Sciatic nerve (tissue), 2 donors: ENCODE measurements around the gene PSPN. TPM values are rescaled to one million over a fixed set of nuclear protein-coding genes. Genes with fewer than 3 reads are reported as not detected.
A peak's percentile ranks its signal among the peaks of the same experiment; 100 is the strongest.
"Not testable (repeated sequence)": the region's sequence is repeated elsewhere in the genome, so short reads cannot be mapped to it uniquely, and the experiment has no call there.

ENCODE experiments used
- ATAC-seq: fragments of 200-7000 bp; cut with Tn5 transposase; one replicate; pipeline ENCODE4 v1.9.1; 2020; ENCODE audit warnings: mild to moderate bottlenecking, moderate library complexity
- DNase-seq: peaks from one replicate; pipeline ENCODE4 v3.0.0-alpha.2; 2020; ENCODE audit warnings: low spot score
- intact Hi-C: fragments of 100-400 bp; cut with DNase I; formaldehyde crosslinking; loops from one replicate; pipeline ENCODE4 v1.14.2; 2022
- microRNA-seq: library from miRNA; unstranded; fragments of <30 nt; microRNA quantifications from one replicate; pipeline ENCODE4 v1.2.0, GENCODE V29; 2020
- total RNA-seq: library from RNA; stranded (reverse); fragmentation: NEBNext Ultra II Directional; extraction: Animal tissue kit (Norgen Biotek cat#: 25700); gene quantifications from one replicate; pipeline ENCODE4 v1.2.1, GENCODE V29; 2021
- donor health status: DM: no; HTN: no; CAD: no.
- donor health status: DM: no; HTN: no; CAD: no.

PSPN gene
- total RNA-seq, 1 donor from 2014 or later = 2.1 TPM

GRCh38 chr19:6350688-6351087 lies 25.0 kb downstream of the PSPN start:
- ATAC-seq (no peak), DNase-seq (no peak)
- intact Hi-C loops = no loop called here

DNA sequence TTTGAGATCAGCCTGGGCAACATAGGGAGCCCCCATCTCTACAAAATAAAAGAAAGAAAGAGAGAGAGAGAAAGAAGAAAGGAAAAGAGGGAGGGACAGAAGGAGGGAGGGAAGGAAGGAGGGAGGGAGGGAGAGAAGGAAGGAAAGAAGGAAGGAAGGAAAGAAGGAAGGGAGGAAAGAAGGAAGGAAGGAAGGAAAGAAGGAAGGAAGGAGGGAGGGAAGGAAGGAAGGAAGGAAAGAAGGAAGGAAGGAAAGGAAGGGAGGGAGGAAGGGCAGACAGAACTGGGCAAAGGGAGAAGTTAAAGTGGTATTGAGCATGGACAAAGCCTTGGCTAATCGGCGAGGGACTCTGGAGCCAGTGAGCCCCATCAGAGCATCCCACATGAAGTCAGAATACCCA lies 26.5 kb downstream of the PSPN start:
- DNase-seq, intact Hi-C loops, ATAC-seq: not testable (repeated sequence)

GRCh38 chr19:6343462-6343861 lies 32.3 kb downstream of the PSPN start:
- intact Hi-C loops = no loop called here
- DNase-seq (no peak), ATAC-seq (no peak)

DNA sequence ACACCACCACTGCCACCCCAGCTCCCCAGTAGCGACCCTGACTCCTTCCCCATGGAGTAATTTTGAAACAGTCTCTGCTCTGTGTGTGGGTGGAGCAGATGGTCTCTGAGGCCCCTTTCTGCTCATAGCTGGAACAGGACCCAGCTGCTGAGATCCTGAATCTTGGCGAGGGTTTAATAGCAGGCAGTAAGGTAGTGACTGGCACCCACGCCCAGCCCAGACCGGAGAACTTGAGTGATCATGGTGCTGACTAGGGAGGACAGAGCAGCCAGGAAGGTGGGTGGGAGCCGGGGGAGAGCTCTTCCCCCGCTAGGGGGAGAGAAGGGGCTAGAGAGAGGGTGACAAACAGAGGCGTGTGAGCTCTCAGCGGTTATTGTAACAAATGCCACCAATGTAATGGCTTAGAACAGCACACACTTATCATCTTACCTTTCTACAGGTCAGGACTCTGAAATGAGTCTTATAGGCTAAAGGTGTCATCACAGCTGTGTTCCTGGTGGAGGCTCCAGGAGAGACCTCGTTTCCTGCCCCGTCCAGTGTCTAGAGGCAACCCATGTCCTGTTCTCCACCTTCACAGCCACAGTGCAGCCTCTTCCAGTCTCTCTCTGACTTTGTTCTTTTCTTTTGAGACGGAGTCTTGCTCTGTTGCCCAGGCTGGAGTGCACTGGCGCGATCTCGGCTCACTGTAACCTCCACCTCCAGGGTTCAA lies 35.1 kb downstream of the PSPN start:
- DNase-seq (no peak), ATAC-seq (no peak)
- intact Hi-C loops = no loop called here

DNA sequence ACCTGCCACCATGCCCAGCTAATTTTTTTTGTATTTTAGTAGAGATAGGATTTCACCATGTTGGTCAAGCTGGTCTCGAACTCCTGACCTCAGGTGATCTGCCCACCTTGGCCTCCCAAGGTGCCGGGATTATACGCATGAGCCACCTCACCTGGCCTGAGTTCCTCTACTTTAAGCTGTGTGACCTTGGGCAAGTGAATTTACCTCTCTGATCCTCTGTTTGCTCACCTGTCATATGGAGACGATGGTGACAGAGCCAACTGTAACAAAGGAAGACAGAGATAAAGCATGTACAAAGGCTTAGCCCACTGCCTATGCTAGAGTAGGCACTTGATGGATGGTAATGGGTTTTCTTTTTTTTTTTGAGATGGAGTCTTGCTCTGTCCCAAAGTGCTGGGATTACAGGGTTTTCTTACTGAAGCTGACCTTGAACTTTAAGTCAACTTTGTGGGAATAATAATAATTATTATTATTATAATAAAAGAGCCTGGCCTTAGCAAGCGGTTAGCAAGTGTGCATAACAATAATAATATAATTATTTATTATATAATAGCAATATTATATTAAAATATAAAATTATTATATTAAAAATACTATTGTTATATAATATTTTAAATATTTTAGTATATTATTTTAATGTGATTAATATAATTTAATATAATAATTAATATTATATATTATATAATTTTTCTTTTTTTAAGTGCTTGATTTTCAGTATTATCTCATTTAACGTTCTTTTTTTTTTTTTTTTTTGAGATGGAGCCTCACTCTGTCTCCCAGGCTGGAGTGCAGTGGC lies 41.0 kb downstream of the PSPN start:
- no peak for DNase-seq
- ATAC-seq = no peak
- intact Hi-C loops = no loop called here

- intact Hi-C loops = no loop called here
- ATAC-seq (no peak), DNase-seq (no peak)
These were observed 42.3 kb downstream of the PSPN start, which contains the start of gene ACER1 for GRCh38 chr19:6333439-6333838. Gene ACER1, minus strand, starts transcription at chr19:6333612. Its CDS starts 61 bp downstream, at chr19:6333551.

GRCh38 chr19:6326815-6327214 lies 48.9 kb downstream of the PSPN start:
- no peak for DNase-seq
- intact Hi-C loops = no loop called here
- ATAC-seq = no peak

DNA sequence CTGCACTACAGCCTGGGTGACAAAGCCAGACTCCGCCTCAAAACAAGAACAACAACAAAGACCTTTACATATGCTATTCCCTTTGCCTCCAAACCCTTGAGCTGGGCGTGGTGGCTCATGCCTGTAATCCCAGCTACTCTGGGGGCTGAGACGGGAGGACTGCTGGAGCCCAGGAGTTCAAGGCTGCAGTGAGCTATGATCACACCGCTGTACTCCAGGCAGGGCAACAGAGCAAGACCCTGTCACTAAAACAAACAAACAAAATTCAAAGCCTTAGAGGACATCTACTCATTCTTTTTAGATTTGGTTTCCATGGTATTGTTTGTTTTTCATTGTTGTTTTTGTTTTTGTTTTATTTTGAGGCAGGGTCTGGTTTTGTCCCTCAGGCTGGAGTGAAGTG lies 50.1 kb downstream of the PSPN start:
- ATAC-seq (no peak), DNase-seq (no peak)
- intact Hi-C loops = no loop called here

Small RNAs within 50 kb of the gene (microRNA-seq; reads per million reads assigned to microRNA genes)
- 6.5 reads per million, percentile 15 among the genes with 10 or more reads in this experiment for gene MIR3940
- not detected for gene MIR6790
- not detected for gene MIR6885

Other genes starting within 250 kb of the PSPN start
- gene ACSBG2, start 240.3 kb downstream of the PSPN start, total RNA-seq = not detected
- 72.5 TPM for gene MLLT1, start 96.0 kb downstream of the PSPN start, total RNA-seq
- gene ACER1, start 42.3 kb downstream of the PSPN start, total RNA-seq = not detected
- gene CLPP, start 14.4 kb downstream of the PSPN start, total RNA-seq = 43.8 TPM
- 55.6 TPM for gene ALKBH7, start 3.1 kb downstream of the PSPN start, total RNA-seq
- 44.7 TPM for gene GTF2F1, start 17.2 kb upstream of the PSPN start, total RNA-seq
- gene KHSRP, start 48.9 kb upstream of the PSPN start, total RNA-seq = 161 TPM
- 0.27 TPM for gene SLC25A41, start 57.8 kb upstream of the PSPN start, total RNA-seq
- 61.9 TPM for gene SLC25A23, start 83.9 kb upstream of the PSPN start, total RNA-seq
- gene CRB3, start 88.3 kb upstream of the PSPN start, total RNA-seq = not detected
- 5.5 TPM for gene DENND1C, start 105.9 kb upstream of the PSPN start, total RNA-seq
- gene TUBB4A, start 126.4 kb upstream of the PSPN start, total RNA-seq = 47.8 TPM
- 0.62 TPM for gene TNFSF9, start 155.1 kb upstream of the PSPN start, total RNA-seq
- not detected for gene CD70, start 215.2 kb upstream of the PSPN start, total RNA-seq